VCaP (cell line): ENCODE data around the gene HLX.

Experiments
- H3K27ac ChIP-seq: fragments of 450-650 bp; 2 replicates; pipeline ENCODE4 v1.5.1; 2017
- TF ChIP-seq, protein P1 (sequence below): fragments of 450-650 bp; conservative IDR thresholded peaks from 2 replicates; pipeline ENCODE4 v1.5.1; 2017; ENCODE audit warnings: mild to moderate bottlenecking, moderate library complexity

The HLX gene

DNA sequence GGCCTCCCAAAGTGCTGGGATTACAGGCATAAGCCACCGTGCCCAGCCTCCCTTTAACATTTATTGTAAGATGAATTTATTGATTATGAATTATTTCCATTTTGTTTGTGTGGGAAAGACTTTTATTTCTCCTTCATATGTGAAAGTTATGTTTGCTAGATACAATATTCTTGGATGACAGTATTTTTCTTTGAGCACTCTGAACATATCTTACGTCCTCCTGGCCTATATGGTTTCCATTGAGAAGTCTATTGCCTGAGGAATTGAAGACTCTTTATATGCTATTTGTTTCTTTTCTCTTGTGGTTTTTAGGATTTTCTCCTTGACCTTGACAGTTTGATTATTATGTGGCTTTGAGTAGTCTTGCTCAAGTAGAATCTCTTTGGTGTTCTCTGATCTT is 26.8 kb upstream of the HLX start:
- H3K27ac ChIP-seq: no peak overlapping the region
- TF ChIP-seq, protein P1, sequence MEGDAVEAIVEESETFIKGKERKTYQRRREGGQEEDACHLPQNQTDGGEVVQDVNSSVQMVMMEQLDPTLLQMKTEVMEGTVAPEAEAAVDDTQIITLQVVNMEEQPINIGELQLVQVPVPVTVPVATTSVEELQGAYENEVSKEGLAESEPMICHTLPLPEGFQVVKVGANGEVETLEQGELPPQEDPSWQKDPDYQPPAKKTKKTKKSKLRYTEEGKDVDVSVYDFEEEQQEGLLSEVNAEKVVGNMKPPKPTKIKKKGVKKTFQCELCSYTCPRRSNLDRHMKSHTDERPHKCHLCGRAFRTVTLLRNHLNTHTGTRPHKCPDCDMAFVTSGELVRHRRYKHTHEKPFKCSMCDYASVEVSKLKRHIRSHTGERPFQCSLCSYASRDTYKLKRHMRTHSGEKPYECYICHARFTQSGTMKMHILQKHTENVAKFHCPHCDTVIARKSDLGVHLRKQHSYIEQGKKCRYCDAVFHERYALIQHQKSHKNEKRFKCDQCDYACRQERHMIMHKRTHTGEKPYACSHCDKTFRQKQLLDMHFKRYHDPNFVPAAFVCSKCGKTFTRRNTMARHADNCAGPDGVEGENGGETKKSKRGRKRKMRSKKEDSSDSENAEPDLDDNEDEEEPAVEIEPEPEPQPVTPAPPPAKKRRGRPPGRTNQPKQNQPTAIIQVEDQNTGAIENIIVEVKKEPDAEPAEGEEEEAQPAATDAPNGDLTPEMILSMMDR: no peak

DNA sequence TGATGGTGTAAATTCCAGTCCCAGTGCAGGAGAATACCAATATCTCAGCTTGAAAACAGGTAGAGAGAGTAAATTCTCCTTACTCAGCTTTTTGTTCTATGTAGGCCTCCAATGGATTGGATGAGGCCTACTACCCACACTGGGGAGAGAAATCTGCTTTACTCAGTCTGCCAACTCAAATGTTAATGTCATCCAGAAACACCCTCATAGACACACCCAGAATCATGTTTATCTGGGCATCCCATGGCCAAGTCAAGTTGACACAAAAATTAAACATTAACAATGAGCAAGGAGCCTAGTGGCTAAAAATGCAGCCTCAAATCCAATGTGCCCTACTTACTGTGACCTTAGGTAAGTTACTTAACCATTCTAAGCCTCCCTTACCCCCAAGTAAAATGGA is 6.9 kb upstream of the HLX start:
- TF ChIP-seq, protein P1: no peak
- H3K27ac ChIP-seq: peak overlapping the region; percentile 9; the same call in 1 of the 2 replicates

DNA sequence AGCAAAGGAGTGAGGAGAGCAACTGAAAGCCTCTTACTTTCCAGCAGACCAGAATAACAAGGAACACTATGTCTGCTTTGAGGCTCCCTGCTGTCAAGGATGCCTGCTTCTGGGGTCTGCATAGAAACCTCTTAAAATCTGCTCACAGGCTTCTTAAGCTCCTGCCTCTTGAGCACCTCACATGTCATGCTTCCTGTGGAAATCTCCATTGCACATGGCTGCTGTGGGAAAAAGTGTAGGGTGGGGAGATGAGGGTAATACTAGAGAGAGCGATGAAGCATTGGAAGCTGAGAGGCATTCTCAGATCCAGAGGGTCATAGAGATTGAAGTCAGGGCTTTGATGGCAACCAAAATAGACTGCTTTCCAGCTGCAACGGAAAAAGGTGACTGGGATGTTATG is 6.2 kb upstream of the HLX start:
- peak overlapping the region; percentile 9; the same call in 1 of the 2 replicates for H3K27ac ChIP-seq

DNA sequence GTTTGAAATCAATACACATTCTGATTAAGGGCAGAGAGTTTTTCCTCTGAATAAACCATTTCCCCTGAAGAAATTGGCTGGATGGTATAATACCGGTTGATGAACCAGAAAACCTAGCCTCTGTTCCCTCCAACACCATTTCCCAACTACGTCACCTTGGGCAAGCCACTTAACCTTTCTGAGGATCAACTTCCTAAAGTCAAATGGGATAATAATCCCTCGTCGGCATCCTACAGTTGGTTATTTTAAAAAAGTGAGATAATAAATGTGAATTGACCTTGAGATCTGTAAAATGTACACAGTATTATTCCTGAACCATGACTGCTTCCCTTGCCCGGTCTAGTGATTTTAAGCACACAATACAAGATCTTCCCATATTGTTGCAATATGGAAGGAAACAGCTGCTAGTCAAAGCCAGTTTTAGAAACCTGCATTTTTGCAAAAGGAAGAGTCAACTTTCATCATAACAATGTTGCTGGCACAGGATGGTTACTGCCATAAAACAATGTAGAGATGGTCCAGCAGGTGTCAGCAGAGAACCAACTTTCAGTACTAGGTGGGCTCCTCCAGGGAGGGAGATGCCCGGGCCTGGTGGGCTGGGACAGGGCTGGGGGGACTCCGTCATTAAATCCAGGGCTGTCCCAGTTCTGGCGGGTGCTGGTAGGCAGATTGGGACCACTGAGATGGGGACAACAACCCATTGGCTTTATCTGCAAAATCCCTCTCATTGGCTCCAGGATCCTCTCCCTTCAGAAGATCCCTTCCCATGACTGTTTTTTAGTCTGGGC is 5.2 kb upstream of the HLX start:
- TF ChIP-seq, protein P1: peak; percentile 74
- no peak overlapping the region; the same call in 1 of the 2 replicates for H3K27ac ChIP-seq

More for the DNA sequence above, 6.2 kb upstream of the HLX start:
- TF ChIP-seq, protein P1: no peak

DNA sequence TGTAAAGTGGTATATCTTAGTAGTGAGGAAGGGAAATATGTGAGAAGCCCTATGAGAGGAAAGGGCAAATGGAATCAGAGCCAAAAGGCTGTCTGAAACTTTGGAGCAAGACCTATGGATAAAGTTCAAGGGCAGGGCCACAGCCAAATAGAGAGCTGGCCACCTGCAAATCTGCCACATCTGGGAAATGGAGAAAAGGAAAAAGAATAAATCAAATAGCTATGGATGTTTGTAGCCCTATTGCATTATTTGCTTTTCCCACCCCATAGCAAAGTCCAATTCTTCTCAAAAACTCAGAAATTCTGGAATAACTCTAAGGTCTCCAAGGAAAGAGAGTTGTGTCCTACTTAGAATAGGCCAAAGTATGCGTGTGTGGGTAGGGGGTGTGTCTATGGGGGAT is 4.0 kb upstream of the HLX start:
- TF ChIP-seq, protein P1: no peak
- no peak overlapping the region for H3K27ac ChIP-seq

DNA sequence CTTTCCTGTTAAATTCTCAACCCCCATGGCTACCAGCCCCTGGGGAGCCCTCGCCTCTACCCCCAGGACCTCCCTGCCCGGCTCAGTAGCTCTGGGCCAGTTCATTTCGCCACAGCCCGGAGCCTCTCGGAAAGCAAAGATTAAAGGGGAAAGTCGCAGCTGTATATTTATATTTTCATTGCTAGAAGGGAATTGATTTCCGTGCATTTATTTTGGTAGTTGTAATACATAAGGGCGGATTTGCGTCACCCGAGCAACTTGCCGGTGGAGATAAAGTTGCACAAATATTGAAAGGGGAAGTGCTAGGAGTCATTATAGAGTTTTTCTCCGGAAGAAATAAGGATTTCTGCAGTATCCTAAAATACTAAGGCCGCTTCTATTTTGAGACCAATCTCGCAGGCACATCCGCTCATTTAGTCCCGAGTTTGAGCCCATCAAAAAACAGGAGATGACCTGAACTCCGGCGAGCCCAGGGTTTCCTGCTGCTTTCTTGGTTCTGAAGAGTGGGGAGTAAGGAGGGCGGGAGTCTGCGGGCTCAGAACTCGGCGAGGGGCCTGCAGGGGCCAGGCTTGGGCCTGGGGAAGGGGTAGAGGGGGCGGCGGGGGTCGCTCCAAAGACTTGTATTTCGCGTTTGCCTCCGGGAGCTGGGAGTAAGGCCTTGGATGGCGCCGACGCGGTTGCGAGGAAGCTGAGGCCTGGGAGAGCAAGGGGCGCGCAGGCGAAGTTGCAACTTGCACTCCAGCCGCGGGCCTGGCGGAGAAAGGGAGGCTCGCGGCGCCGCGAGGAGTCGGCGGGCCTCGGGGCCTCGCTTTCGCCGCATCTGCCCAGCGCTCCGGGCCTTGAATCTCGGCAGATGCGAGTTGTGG is 2.5 kb upstream of the HLX start:
- H3K27ac ChIP-seq: no peak overlapping the region
- TF ChIP-seq, protein P1: no peak

DNA sequence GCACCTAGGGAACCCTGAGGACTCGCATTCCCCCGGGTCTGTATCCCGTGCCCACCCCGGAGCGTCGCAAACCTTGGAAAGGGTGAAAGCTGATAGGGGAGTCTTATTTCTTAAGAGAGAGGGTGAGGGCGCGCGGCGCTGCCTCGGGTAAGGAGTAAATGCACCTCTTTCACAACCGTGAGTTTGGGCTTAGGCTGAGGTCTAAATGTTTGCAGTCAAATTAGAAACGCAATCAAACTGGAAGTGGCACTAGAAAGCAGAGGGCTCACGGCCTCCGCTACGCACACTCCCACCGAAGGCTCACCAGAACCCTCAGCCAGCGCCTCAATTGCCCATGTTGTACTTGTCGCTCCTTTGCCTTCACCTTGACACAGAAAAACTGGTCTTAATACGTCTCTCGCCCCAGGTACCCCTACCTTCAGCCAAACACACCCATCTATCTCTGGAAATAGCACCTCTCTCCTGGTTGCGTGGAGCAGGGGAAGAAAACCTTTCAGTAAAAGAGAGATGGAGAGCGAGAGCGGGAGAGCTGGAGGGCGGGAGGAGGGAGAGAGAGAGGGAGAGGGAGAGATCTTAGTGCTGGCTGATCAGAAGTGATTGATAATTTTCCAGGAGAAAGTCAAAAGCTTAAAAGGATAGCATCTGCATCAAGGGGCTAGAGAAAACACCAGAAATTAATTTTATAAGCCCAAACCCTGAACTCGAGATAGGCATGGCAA is 1.7 kb upstream of the HLX start:
- TF ChIP-seq, protein P1: no peak
- no peak overlapping the region for H3K27ac ChIP-seq
